Stimulated activated CD4-positive, alpha-beta T cell treated with anti-CD3 and anti-CD28 coated beads, Interleukin-4, amount 100 ng/mL, for 48 hours (primary cell): ENCODE results near the gene ZNF253.
"Not testable (repeated sequence)": the region's sequence is repeated elsewhere in the genome, so short reads cannot be mapped to it uniquely, and the experiment has no call there.

Experiments used
- DNase-seq, 2 donors: peaks; one replicate each; pipeline ENCODE4 v3.0.0-alpha.2; 2020; ENCODE audit warnings: low read depth in 2 of 2

The ZNF253 gene

GRCh38 chr19:19900139-19900728, 34.6 kb downstream of the ZNF253 start:
- no peak for DNase-seq

GRCh38 chr19:19900729-19901444, 35.2 kb downstream of the ZNF253 start, which contains the start of gene ZNF93:
ZNF93 (plus strand) TSS chr19:19900946; CDS start chr19:19901089, 143 bp downstream.
- DNase-seq: peak; percentile 76 to 88

GRCh38 chr19:19907551-19907950, 41.9 kb downstream of the ZNF253 start:
- DNase-seq: not testable (repeated sequence)

DNA sequence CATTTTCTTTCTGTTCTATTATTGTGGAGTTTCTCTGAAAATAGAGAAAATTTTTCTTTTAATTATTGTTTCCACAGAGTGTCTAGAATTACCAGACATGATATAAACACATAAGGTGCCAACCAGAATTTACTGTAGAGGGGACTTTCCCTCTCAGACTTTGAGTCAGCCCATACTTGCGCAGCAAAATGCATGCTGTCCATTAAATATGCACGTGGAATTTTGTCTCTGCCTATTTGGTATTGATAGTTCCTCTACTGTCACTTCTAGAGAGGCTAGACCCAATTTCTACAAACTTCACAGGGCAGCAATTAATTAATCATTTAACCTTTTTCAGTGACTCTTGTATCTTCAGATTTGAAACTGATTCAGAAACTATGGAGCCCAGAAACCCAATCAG, 44.0 kb downstream of the ZNF253 start:
- no peak for DNase-seq

DNA sequence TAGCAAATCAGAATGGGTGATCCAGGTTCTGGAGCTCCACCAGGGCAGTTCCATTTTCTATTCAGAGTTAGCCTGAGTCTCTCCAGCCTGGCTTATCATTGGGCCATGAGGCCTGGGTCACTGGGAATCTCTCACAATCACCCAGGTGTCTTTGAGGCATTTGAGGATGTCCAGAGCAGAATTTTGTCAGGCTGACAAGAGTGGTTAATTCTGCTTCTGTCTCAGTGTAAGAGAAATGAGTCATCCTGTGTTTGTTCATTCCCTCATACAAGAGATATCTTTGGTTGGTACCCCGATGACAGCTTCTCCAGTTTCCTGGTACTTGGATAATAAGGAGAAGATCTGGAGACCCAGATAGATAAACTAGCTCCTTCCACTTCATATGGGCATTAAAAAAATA, 45.5 kb downstream of the ZNF253 start:
- DNase-seq: no peak

GRCh38 chr19:19914596-19914995, 48.9 kb downstream of the ZNF253 start:
- no peak for DNase-seq

GRCh38 chr19:19930417-19930816, 64.7 kb downstream of the ZNF253 start:
- peak; percentile 12 to 18 for DNase-seq

GRCh38 chr19:19933432-19934314, 68.0 kb downstream of the ZNF253 start:
- not testable (repeated sequence) for DNase-seq

GRCh38 chr19:19937403-19937802, 71.7 kb downstream of the ZNF253 start:
- DNase-seq: no peak

DNA sequence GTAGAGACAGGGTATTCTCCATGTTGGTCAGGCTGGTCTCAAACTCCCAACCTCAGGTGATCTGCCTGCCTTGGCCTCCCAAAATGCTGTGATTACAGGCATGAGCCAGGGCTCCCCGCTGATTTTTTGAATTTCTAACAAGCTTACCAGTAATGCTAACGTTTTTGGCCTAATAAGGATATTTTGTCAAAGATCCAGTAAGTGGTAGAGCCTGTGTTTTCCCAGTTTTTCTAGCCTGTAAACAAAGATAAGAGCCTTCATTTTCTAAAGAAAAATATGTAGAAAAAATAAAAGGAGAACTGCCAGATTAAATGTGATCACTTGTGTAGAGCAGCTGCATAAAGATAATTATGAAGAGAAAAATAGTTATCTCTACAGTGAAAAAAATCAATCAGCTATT, 72.8 kb downstream of the ZNF253 start:
- DNase-seq: no peak

DNA sequence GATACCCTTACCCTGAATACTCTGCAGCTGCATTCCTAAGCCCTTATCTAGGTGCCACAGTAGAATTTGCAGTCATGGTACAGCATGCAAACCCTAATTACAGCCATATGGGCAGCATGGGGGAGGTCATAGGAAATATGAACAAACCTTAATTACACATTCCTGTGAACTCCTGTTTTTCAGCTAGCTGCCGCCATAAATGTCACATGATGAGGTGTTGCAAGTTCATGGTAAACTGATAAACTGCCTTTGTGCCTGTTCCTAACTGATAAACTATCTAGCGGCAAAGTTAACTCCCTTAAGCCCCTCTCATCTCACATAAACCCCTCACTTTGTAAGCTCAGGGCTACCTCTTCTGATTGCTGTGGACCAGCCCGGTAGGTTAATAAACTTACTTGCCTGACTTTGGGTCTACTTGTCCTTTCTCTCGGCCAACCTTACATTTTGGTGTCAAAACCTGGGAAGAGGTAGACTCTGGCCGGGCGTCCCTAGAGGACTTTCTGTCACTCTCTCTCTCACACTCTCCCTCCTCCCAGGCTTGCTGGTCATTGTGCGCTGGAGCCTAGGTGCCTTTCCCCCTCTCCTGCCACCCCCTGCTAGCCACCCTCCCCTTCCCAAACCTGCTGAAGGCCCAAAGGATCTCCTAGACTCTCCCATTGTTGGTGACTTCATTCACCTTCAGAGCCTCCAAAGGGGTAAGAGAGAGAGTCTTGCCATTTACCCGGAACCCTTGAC, 78.3 kb downstream of the ZNF253 start:
- DNase-seq: no peak
